Measurements from ENCODE around the gene FGF3.

The FGF3 gene

DNA sequence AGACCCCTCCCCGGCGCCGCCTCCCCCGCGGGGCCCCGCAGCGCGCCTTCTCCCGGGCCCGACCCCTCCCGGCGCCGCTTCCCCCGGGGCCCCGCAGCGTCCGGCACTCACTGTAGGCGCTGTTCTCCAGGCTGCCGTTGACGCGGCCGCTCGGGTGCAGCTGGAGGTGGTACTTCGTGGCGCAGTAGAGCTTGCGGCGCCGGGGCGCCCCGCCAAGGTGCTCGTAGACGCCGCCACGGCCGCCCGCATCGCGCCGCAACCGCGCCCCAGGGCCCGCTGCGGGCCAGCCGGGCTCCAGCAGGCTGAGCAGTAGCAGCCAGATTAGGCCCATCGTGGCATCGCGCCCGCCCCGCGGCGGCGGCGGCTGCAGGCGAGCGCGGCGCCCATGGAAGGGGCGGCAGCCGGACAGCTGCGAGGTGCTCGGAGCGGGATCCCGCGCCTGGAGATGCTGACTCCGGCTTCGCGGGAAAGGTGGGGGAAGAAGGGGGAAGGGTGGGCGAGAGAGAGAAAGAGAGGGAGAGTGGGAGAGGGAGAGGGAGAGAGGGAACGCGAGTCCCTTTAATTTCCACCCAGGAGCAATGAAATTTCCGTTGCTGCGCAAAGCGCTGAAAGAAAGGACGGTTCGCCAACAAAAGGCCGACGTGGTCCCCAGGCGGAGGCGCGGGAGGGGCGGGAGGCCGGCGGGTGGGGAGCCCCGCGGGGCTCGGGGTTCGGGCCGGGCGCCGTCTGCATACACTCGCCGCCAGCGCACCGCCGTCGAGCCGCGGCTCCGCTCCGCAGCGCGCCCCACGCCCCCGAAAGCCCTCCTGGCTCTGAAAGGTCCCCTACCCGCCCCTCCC lies at the start of gene FGF3:
TSS of gene FGF3 (minus strand) at position 814 of the 839 bp plus-strand sequence. CDS start at position 331, 483 bp downstream.
- TF ChIP-seq, protein P1, sequence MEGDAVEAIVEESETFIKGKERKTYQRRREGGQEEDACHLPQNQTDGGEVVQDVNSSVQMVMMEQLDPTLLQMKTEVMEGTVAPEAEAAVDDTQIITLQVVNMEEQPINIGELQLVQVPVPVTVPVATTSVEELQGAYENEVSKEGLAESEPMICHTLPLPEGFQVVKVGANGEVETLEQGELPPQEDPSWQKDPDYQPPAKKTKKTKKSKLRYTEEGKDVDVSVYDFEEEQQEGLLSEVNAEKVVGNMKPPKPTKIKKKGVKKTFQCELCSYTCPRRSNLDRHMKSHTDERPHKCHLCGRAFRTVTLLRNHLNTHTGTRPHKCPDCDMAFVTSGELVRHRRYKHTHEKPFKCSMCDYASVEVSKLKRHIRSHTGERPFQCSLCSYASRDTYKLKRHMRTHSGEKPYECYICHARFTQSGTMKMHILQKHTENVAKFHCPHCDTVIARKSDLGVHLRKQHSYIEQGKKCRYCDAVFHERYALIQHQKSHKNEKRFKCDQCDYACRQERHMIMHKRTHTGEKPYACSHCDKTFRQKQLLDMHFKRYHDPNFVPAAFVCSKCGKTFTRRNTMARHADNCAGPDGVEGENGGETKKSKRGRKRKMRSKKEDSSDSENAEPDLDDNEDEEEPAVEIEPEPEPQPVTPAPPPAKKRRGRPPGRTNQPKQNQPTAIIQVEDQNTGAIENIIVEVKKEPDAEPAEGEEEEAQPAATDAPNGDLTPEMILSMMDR (IDR thresholded peaks at IDR 0.05; ENCODE audit: extremely low read depth, insufficient read depth, missing control alignments), result no peak
- in situ Hi-C loops (cut with MboI; ENCODE audit: low pct_unique_long_range_greater_than_20kb, low sequenced_read_pairs, unreplicated experiment), result no loop called here
- DNase-seq (ENCODE audit: low spot score), result no peak

DNA sequence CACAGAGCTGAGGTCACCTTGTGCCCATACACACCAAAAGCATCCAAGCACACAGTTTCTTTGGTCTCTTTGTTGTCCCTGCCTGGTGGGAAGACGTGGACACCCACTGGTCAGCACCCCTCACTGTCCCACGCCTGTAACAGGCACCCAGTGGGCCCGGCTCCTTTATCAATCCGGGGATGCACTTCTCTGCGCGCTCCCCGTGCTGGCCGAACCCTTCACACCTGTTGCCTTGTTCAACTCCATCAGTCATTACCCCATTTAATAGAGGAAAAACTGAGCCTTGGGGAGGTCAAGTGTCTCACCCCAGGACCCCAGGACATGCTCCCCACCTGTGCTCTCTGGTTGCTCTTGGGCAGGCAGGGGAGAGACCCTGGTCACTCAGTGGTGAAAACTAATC lies 49.7 kb upstream of the FGF3 start:
- TF ChIP-seq, protein P1 (IDR thresholded peaks at IDR 0.05; ENCODE audit: extremely low read depth, insufficient read depth, missing control alignments), result no peak
- no peak for DNase-seq (ENCODE audit: low spot score)
- in situ Hi-C loops (cut with MboI; ENCODE audit: low pct_unique_long_range_greater_than_20kb, low sequenced_read_pairs, unreplicated experiment), result no loop called here

DNA sequence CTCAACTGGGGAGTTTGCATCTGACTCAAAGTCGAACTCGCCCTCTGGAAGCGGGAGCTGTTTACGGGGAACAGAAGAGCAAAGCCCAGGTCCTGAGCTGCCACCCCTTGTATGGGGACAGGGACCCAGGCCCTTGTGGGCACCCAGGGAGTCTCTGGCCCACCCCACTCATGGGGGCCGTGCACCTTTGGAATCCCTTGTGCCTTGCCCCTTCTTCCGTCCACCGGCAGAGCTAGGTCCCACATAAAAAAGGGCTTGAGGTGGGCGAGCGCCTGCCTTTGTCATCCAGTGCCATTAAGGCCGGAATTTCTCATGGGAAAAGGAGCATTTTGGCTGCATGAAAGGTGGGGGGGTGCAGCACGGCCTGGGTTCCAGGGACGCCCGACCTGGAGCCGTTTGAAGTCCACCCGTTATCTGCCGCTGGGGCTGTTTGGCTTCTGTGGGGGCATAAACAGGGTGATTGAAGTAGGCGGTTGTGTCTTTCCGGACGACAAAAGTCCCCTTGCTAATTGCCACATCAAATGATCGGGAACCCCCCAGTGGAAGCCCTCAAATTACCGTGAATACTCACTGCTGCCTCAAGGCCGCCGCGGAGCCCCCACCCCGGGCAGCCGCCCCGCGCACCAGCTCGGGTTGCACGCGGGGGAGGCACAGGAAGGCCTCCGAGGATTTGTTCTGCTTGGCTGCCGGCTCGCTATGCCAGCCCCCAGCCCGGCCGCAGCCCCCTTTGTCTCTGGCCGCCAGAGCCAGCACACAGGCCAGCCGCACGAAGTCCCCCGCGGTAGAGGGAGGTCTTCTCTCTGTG lies 49.0 kb upstream of the FGF3 start:
- TF ChIP-seq, protein P1 (IDR thresholded peaks at IDR 0.05; ENCODE audit: extremely low read depth, insufficient read depth, missing control alignments), result no peak
- in situ Hi-C loops (cut with MboI; ENCODE audit: low pct_unique_long_range_greater_than_20kb, low sequenced_read_pairs, unreplicated experiment), result no loop called here

DNA sequence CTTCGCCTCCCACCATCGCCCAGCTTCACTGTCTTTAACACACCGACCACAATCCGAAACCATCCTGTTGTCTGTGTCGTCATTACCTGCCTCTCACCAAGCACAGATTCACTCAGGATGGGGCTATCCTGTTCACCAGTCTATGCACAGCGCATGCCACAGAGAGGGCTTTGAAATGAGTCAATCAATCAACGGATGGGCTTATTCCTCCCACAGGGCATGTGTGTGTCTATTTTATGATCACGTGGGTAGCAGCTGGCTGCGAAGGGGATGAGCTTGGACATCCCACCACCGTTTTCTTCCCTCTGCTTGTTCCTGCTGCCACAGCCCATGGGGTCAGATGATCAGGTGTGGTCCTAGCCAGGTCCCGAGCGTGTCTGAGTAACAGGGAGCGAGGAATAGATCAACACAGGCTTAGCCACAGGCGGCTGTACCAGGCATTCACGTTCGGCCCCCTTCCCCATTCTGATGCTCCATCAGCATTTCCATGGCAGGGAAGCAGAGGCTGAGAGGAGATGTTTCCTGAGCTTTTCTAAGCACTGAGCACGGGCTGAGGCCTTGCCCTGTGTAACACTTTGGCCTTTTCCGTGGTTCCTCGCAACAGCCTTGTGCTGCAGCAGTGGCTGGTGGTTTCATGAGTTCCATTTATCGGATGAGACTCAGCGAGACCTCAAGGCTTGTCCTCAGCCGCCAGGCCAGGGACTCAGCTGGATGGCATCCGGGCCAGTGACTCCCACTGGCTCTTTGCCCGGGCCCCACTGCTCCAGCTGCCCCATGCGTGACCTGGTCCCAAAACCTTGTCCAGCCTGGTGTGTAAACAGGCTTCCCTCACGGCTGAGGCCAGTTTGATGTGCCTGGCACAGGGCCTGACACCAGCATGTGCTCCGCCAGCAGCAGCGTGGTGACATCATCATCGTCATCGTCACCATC lies 48.1 kb upstream of the FGF3 start:
- TF ChIP-seq, protein P1 (IDR thresholded peaks at IDR 0.05; ENCODE audit: extremely low read depth, insufficient read depth, missing control alignments), result no peak
- no peak for DNase-seq (ENCODE audit: low spot score)
- in situ Hi-C loops (cut with MboI; ENCODE audit: low pct_unique_long_range_greater_than_20kb, low sequenced_read_pairs, unreplicated experiment), result no loop called here

More for the DNA sequence above, 49.0 kb upstream of the FGF3 start:
- DNase-seq (ENCODE audit: low spot score), result no peak

DNA sequence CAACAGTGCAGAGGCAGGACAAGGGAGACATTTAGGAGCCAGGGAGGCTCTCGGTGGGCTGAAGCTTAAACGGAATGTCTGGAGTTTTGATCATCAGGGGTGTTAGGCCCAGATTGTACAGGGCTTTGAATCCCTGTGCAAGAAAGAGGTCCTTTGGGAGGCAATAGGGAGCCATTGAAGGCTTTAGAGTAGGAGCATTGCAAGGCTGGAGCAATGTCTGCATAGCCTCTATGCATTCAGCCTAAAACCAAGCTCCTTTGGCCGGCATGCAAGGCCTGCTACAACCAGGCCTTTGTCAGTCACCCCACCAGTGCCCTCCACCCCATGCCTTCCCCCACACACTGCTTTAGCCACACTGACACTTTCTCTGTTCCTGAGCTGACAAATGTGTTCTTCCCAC lies 47.4 kb upstream of the FGF3 start:
- TF ChIP-seq, protein P1 (IDR thresholded peaks at IDR 0.05; ENCODE audit: extremely low read depth, insufficient read depth, missing control alignments), result no peak
- DNase-seq (ENCODE audit: low spot score), result no peak

DNA sequence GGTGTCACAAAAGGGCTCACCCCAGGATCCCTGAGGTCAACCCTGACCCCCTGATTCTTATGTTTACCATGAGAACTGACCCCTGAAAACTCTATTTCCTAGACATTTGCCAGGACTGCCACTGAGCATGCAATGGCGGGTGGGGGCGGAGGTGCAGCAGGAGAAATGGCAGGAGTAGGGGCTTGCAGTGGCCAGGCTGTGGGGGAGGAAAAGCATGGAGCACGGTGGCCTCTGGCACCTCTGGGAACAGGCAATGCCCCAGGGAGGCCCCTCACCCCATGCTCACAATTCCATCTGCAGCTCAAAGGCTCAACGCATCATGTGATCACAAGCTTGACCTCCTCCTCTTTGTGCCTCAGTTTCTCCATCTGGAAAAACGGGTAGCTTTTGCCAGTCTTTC lies 46.5 kb upstream of the FGF3 start:
- in situ Hi-C loops (cut with MboI; ENCODE audit: low pct_unique_long_range_greater_than_20kb, low sequenced_read_pairs, unreplicated experiment), result no loop called here
- TF ChIP-seq, protein P1 (IDR thresholded peaks at IDR 0.05; ENCODE audit: extremely low read depth, insufficient read depth, missing control alignments), result no peak
- no peak for DNase-seq (ENCODE audit: low spot score)

More for the DNA sequence above, 47.4 kb upstream of the FGF3 start:
- in situ Hi-C loops (cut with MboI; ENCODE audit: low pct_unique_long_range_greater_than_20kb, low sequenced_read_pairs, unreplicated experiment), result no loop called here

Measured in GM13977 (cell line).